K562 (cell line): Measurements from ENCODE around the gene GRIK2.

ENCODE experiments used
- EZH2 ChIP-seq: IDR thresholded peaks from 2 replicates; pipeline ENCODE4 v1.6.1; 2012; ENCODE audit warnings: low read depth, mild to moderate bottlenecking, inconsistent platforms, low read length, borderline replicate concordance
- MYNN ChIP-seq, 2 experiments: sonication (generic); formaldehyde crosslinking in 1 of 2; IDR thresholded peaks; 2 replicates each; pipeline versions ENCODE4 v1.5.0 to v1.6.1; 2016 to 2020; ENCODE audit warnings: antibody characterized with exemption in 1 of 2, missing genetic modification reagents in 1 of 2
- POLR2A ChIP-seq: fragments of 450-650 bp; conservative IDR thresholded peaks from 2 replicates; pipeline ENCODE4 v1.6.1; 2016
- RAD21 ChIP-seq, 2 experiments: fragments of 250-450 bp in 1 of 2; fragments of 450-650 bp in 1 of 2; sonication (Bioruptor Pico) in 1 of 2; formaldehyde crosslinking in 1 of 2; IDR thresholded peaks in 1 of 2; conservative IDR thresholded peaks in 1 of 2; 2 replicates each; pipeline versions ENCODE4 v1.4.0 to v1.8.0; 2020 to 2022; ENCODE audit warnings: mild to moderate bottlenecking in 2 of 2, moderate library complexity in 1 of 2
- RBM25 ChIP-seq: fragments of 200-400 bp; formaldehyde crosslinking; IDR thresholded peaks from 2 replicates; pipeline ENCODE4 v1.6.1; 2018; ENCODE audit warnings: low read length, low read depth, moderate library complexity; ENCODE audit not compliant: severe bottlenecking
- SIN3A ChIP-seq, 2 experiments: fragments of 150-350 bp in 1 of 2; IDR thresholded peaks; 2 replicates each; pipeline ENCODE4 v1.6.1; 2011 to 2016; ENCODE audit warnings: borderline replicate concordance in 2 of 2, low read depth in 2 of 2, low read length in 2 of 2, mild to moderate bottlenecking in 2 of 2, moderate library complexity in 2 of 2; ENCODE audit not compliant: control insufficient read depth in 1 of 2
- ZNF318 ChIP-seq, 2 experiments: fragments of 450-650 bp; IDR thresholded peaks; 2 replicates each; pipeline ENCODE4 v1.6.1; 2016; ENCODE audit warnings: mild to moderate bottlenecking in 2 of 2, borderline replicate concordance in 1 of 2, low read depth in 1 of 2, moderate library complexity in 1 of 2
- TF ChIP-seq, protein P1 (sequence below): sonication (generic); formaldehyde crosslinking; IDR thresholded peaks from 2 replicates; pipeline ENCODE4 v1.9.0; 2022; ENCODE audit warnings: mild to moderate bottlenecking, missing genetic modification reagents

GRCh38 chr6:101650402-101651100 is 257.0 kb downstream of the GRIK2 start:
- TF ChIP-seq, protein P1, sequence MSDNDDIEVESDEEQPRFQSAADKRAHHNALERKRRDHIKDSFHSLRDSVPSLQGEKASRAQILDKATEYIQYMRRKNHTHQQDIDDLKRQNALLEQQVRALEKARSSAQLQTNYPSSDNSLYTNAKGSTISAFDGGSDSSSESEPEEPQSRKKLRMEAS (CRISPR knock-in tag): no peak
- no peak for TF ChIP-seq EZH2
- TF ChIP-seq POLR2A: no peak
- TF ChIP-seq MYNN (IDR thresholded peaks at IDR 0.05): no peak
- no peak for TF ChIP-seq MYNN (CRISPR knock-in tag; IDR thresholded peaks at IDR 0.05)
- TF ChIP-seq RAD21 (CRISPR knock-in tag; conservative IDR thresholded peaks at IDR 0.05 in 1 of 2, IDR thresholded peaks at IDR 0.05 in 1 of 2): no peak
- no peak for TF ChIP-seq SIN3A (IDR thresholded peaks at IDR 0.05; ENCODE audit: borderline replicate concordance in 2 of 2, control insufficient read depth in 1 of 2, low read depth in 2 of 2, low read length in 2 of 2)
- no peak for TF ChIP-seq RBM25
- no peak for TF ChIP-seq ZNF318 (IDR thresholded peaks at IDR 0.05; ENCODE audit: borderline replicate concordance in 1 of 2, low read depth in 1 of 2)
